HG03097 (cell line): Measurements from ENCODE around the gene RAB11FIP2.
A peak's percentile ranks its signal among the peaks of the same experiment; 100 is the strongest.

Experiments used
- ATAC-seq: cut with Tn5 transposase; IDR thresholded peaks from one replicate; pipeline ENCODE4 v1.9.1; 2021; ENCODE audit not compliant: unreplicated experiment, low FRiP score

The RAB11FIP2 gene

GRCh38 chr10:118035354-118036005 is 11.3 kb downstream of the RAB11FIP2 start:
- no peak for ATAC-seq

GRCh38 chr10:118034791-118035261 is 11.9 kb downstream of the RAB11FIP2 start:
- ATAC-seq, result no peak

- ATAC-seq, result no peak
Observed at GRCh38 chr10:118033905-118034304, 12.8 kb downstream of the RAB11FIP2 start.

- ATAC-seq, result no peak
Observed at GRCh38 chr10:118032564-118032963, 14.2 kb downstream of the RAB11FIP2 start.

GRCh38 chr10:118031351-118032075 is 15.2 kb downstream of the RAB11FIP2 start:
- no peak for ATAC-seq

- peak; percentile 88 for ATAC-seq
Observed at GRCh38 chr10:118028619-118029018, 18.1 kb downstream of the RAB11FIP2 start.

- no peak for ATAC-seq
Observed at GRCh38 chr10:118027397-118027796, 19.3 kb downstream of the RAB11FIP2 start.

GRCh38 chr10:118026936-118027335 is 19.8 kb downstream of the RAB11FIP2 start:
- no peak for ATAC-seq

GRCh38 chr10:118020365-118020764 is 26.4 kb downstream of the RAB11FIP2 start:
- no peak for ATAC-seq

- no peak for ATAC-seq
Observed at GRCh38 chr10:118017850-118018249, 28.9 kb downstream of the RAB11FIP2 start.

GRCh38 chr10:118017071-118017740 is 29.5 kb downstream of the RAB11FIP2 start:
- no peak for ATAC-seq

- ATAC-seq, result no peak
Observed at GRCh38 chr10:118012952-118013525, 33.7 kb downstream of the RAB11FIP2 start.

- ATAC-seq, result no peak
Observed at GRCh38 chr10:118007773-118008172, 39.0 kb downstream of the RAB11FIP2 start.

- no peak for ATAC-seq
Observed at GRCh38 chr10:118003126-118003525, 43.6 kb downstream of the RAB11FIP2 start.

- no peak for ATAC-seq
Observed at GRCh38 chr10:118002581-118002980, 44.2 kb downstream of the RAB11FIP2 start.

- ATAC-seq, result no peak
Observed at GRCh38 chr10:117997673-117998072, 49.1 kb downstream of the RAB11FIP2 start.

GRCh38 chr10:117996709-117997108 is 50.0 kb downstream of the RAB11FIP2 start:
- ATAC-seq, result no peak

GRCh38 chr10:117994771-117995170 is 52.0 kb downstream of the RAB11FIP2 start:
- no peak for ATAC-seq

GRCh38 chr10:117993166-117993565 is 53.6 kb downstream of the RAB11FIP2 start:
- no peak for ATAC-seq

- no peak for ATAC-seq
Observed at GRCh38 chr10:117991701-117992100, 55.0 kb downstream of the RAB11FIP2 start.

GRCh38 chr10:117989962-117990361 is 56.8 kb downstream of the RAB11FIP2 start:
- no peak for ATAC-seq
